Lower leg skin (tissue), 4 donors: ENCODE results near the gene KCNT2. TPM values are rescaled to one million over a fixed set of nuclear protein-coding genes. Genes with fewer than 3 reads are reported as not detected.

ENCODE experiments used
- DNase-seq, 2 donors: peaks; one replicate each; pipeline ENCODE4 v3.0.0-alpha.2; 2019; ENCODE audit warnings: low spot score in 2 of 2
- H3K4me3 ChIP-seq: fragments of 200-600 bp; sonication (generic); 2 replicates; pipeline ENCODE4 v1.5.1; 2017; ENCODE audit warnings: mild to moderate bottlenecking, low read depth; ENCODE audit not compliant: poor library complexity, severe bottlenecking
- CTCF ChIP-seq, 3 donors: fragments of 450-650 bp; IDR thresholded peaks; one replicate each; pipeline ENCODE4 v1.5.1; 2016; ENCODE audit warnings: antibody characterized with exemption in 3 of 3, mild to moderate bottlenecking in 3 of 3, moderate library complexity in 2 of 3
- POLR2A ChIP-seq, 2 donors: fragments of 450-650 bp; IDR thresholded peaks; one replicate each; pipeline ENCODE4 v1.6.1; 2016 to 2017; ENCODE audit warnings: antibody characterized with exemption in 2 of 2, mild to moderate bottlenecking in 1 of 2, moderate library complexity in 1 of 2
- WGBS, 2 donors: methylation state at CpG; one replicate each; pipeline ENCODE4 v1.1.5; 2018; 5-methylcytosine and 5-hydroxymethylcytosine counted together
- intact Hi-C: fragments of 100-400 bp; cut with DNase I; formaldehyde crosslinking; loops from one replicate; pipeline ENCODE4 v1.15.0; 2023; ENCODE audit warnings: low total_unique reads
- total RNA-seq, 4 donors: library from RNA; depleted of rRNA; stranded (reverse); fragments of >200 nt; gene quantifications; one replicate each; pipeline ENCODE4 v1.1.0, GENCODE V29; 2016

The KCNT2 gene
- total RNA-seq, 4 donors from 2014 or later, result 0.34 to 0.97 (median 0.79) TPM

- no peak overlapping the region for H3K4me3 ChIP-seq
- intact Hi-C loops, result no loop called here
- DNase-seq, result peak; percentile 71 to 84
- TF ChIP-seq POLR2A (IDR thresholded peaks at IDR 0.05), result no peak
- TF ChIP-seq CTCF (IDR thresholded peaks at IDR 0.05), result no peak
- WGBS, 2 donors, result 41 to 47% methylated on average over 7 of the region's 7 CpGs
Observed at GRCh38 chr1:196400478-196401451, 207.5 kb downstream of the KCNT2 start.

DNA sequence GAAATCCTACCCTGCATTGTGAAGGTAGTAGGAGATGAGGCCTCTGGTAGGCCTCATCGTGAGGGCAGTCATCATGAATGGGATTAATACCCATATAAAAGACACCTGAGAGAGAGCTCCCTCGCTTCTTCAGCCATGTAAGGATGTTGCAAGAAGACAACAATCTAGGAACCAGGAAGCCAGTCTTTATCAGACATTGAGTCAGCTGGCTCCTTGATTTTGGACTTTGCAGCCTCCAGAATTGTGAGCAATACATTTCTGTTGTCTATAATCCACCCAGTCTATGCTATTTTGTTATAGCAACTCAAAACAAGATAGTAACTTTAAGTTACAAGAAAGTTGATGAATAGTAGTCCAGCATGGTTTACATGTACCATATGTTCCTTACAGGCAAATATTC lies 208.5 kb downstream of the KCNT2 start:
- 95 to 97% methylated on average over 2 of the region's 2 CpGs for WGBS, 2 donors
- no peak for DNase-seq
- intact Hi-C loops, result no loop called here
- H3K4me3 ChIP-seq, result no peak overlapping the region
- no peak for TF ChIP-seq CTCF (IDR thresholded peaks at IDR 0.05)
- TF ChIP-seq POLR2A (IDR thresholded peaks at IDR 0.05), result no peak

DNA sequence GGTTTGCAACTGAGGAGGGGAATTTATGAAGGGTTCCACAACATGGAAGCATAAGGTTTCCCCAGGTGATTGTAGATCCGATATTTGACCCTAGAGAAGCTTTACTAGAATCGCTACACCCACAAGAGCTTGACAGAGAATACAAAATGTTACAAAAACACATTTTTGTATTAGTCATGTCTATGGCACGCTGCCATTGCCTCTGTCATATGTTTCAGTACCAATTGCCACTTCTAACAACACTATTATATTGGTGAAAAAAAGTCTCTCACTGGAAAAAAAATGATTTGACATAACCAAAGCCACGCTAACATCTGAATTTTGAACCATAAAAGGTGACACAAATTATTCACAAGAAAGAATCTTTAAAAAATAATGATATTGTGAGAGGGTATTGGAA lies 214.5 kb downstream of the KCNT2 start:
- WGBS, 2 donors, result 37 to 52% methylated on average over 4 of the region's 4 CpGs
- peak; percentile 71 to 88 for DNase-seq
- no peak overlapping the region for H3K4me3 ChIP-seq
- intact Hi-C loops, result no loop called here
- no peak for TF ChIP-seq CTCF (IDR thresholded peaks at IDR 0.05)
- TF ChIP-seq POLR2A (IDR thresholded peaks at IDR 0.05), result no peak

GRCh38 chr1:196393282-196393681 lies 215.0 kb downstream of the KCNT2 start:
- no peak for DNase-seq
- no peak overlapping the region for H3K4me3 ChIP-seq
- TF ChIP-seq CTCF (IDR thresholded peaks at IDR 0.05), result no peak
- TF ChIP-seq POLR2A (IDR thresholded peaks at IDR 0.05), result no peak
- 61 to 62% methylated on average over 2 of the region's 2 CpGs for WGBS, 2 donors
- intact Hi-C loops, result no loop called here

GRCh38 chr1:196387766-196388165 lies 220.5 kb downstream of the KCNT2 start:
- 84 to 85% methylated on average over 3 of the region's 3 CpGs for WGBS, 2 donors
- DNase-seq, result no peak

More at GRCh38 chr1:196387766-196388165, 220.5 kb downstream of the KCNT2 start:
- intact Hi-C loops, result no loop called here
- TF ChIP-seq POLR2A (IDR thresholded peaks at IDR 0.05) (no peak), CTCF (IDR thresholded peaks at IDR 0.05) (no peak)
- H3K4me3 ChIP-seq, result no peak overlapping the region
